GM23338 (cell line): ENCODE data around the gene POLR3A. TPM values are rescaled to one million over a fixed set of nuclear protein-coding genes. Genes with fewer than 3 reads are reported as not detected.

Source experiments
- ATAC-seq: fragments of 200-7000 bp; cut with Tn5 transposase; 3 replicates; pipeline ENCODE4 v1.9.1; 2020
- DNase-seq: peaks from one replicate; pipeline ENCODE4 v3.0.0-alpha.2; 2015; ENCODE audit warnings: low spot score
- H2AFZ ChIP-seq: fragments of 200-600 bp; sonication (generic); 2 replicates; pipeline ENCODE4 v1.8.0; 2016; ENCODE audit warnings: antibody characterized with exemption, mild to moderate bottlenecking, moderate library complexity
- H3F3A ChIP-seq: fragments of 200-600 bp; sonication (generic); replicated peaks from 2 replicates; pipeline ENCODE4 v1.8.0; 2017; ENCODE audit warnings: antibody characterized with exemption, mixed run types, low read depth
- H3K27ac ChIP-seq: fragments of 200-600 bp; sonication (generic); 2 replicates; pipeline ENCODE4 v1.6.1; 2016; ENCODE audit warnings: low read depth
- H3K27me3 ChIP-seq: fragments of 200-600 bp; sonication (generic); 2 replicates; pipeline ENCODE4 v1.8.0; 2016; ENCODE audit warnings: mild to moderate bottlenecking, mixed run types, moderate library complexity; ENCODE audit not compliant: insufficient read depth
- H3K36me3 ChIP-seq: fragments of 200-600 bp; sonication (generic); 2 replicates; pipeline ENCODE4 v1.8.0; 2016; ENCODE audit warnings: mild to moderate bottlenecking; ENCODE audit not compliant: insufficient read depth
- H3K4me1 ChIP-seq: fragments of 200-600 bp; sonication (generic); 2 replicates; pipeline ENCODE4 v1.8.0; 2016; ENCODE audit warnings: mild to moderate bottlenecking, moderate library complexity; ENCODE audit not compliant: insufficient read depth
- H3K4me2 ChIP-seq: fragments of 200-600 bp; sonication (generic); 2 replicates; pipeline ENCODE4 v1.7.1; 2017; ENCODE audit warnings: mixed run types
- H3K4me3 ChIP-seq: fragments of 200-600 bp; sonication (generic); 2 replicates; pipeline ENCODE4 v1.6.1; 2016; ENCODE audit warnings: mixed run types
- H3K79me2 ChIP-seq: fragments of 200-600 bp; sonication (generic); replicated peaks from 2 replicates; pipeline ENCODE4 v1.8.0; 2017; ENCODE audit warnings: mild to moderate bottlenecking; ENCODE audit not compliant: insufficient read depth
- H3K9me2 ChIP-seq: fragments of 200-600 bp; sonication (generic); 2 replicates; pipeline ENCODE4 v1.8.0; 2017; ENCODE audit not compliant: insufficient read depth
- H4K20me1 ChIP-seq: fragments of 200-600 bp; sonication (generic); replicated peaks from 2 replicates; pipeline ENCODE4 v1.8.0; 2017; ENCODE audit warnings: mild to moderate bottlenecking; ENCODE audit not compliant: insufficient read depth
- H3K27ac Mint-ChIP-seq: 2 replicates; pipeline ENCODE4 v1.8.0; 2020; ENCODE audit warnings: inconsistent platforms, mild to moderate bottlenecking, moderate library complexity, mixed read lengths
- H3K27me3 Mint-ChIP-seq: 3 replicates; pipeline ENCODE4 v1.8.0; 2022; ENCODE audit warnings: low read depth, mild to moderate bottlenecking, moderate library complexity, mixed read lengths, inconsistent platforms; ENCODE audit not compliant: insufficient read depth, poor library complexity
- H3K36me3 Mint-ChIP-seq: 3 replicates; pipeline ENCODE4 v1.8.0; 2021; ENCODE audit warnings: low read depth, mild to moderate bottlenecking, inconsistent platforms, moderate library complexity, mixed read lengths
- H3K4me1 Mint-ChIP-seq: 3 replicates; pipeline ENCODE4 v1.8.0; 2020; ENCODE audit warnings: mild to moderate bottlenecking, inconsistent platforms, mixed read lengths
- H3K4me3 Mint-ChIP-seq: 3 replicates; pipeline ENCODE4 v1.8.0; 2021; ENCODE audit warnings: moderate library complexity, mild to moderate bottlenecking, inconsistent platforms, mixed read lengths
- H3K9me3 Mint-ChIP-seq: 3 replicates; pipeline ENCODE4 v1.8.0; 2020; ENCODE audit warnings: moderate library complexity, mild to moderate bottlenecking, inconsistent platforms, mixed read lengths
- CREB1 ChIP-seq: fragments of 250-450 bp; sonication (Bioruptor Pico); IDR thresholded peaks from 2 replicates; pipeline ENCODE4 v1.5.0; 2020; ENCODE audit warnings: low read depth, mild to moderate bottlenecking, moderate library complexity
- CTCF ChIP-seq, 2 experiments: fragments of 200-600 bp in 1 of 2; sonication (generic) in 1 of 2; conservative IDR thresholded peaks; 2 replicates each; pipeline versions ENCODE4 v1.5.1 to v1.6.1; 2016 to 2017; ENCODE audit warnings: antibody characterized with exemption in 2 of 2, low read depth in 2 of 2, mild to moderate bottlenecking in 2 of 2, moderate library complexity in 1 of 2
- ETS1 ChIP-seq: IDR thresholded peaks from 2 replicates; pipeline ENCODE4 v1.6.1; 2016; ENCODE audit warnings: antibody characterized with exemption
- EZH2phosphoT487 ChIP-seq: fragments of 200-600 bp; sonication (generic); IDR thresholded peaks from one replicate; pipeline ENCODE4 v1.8.1; 2018; ENCODE audit warnings: antibody characterized with exemption; ENCODE audit not compliant: unreplicated experiment
- JUNB ChIP-seq: IDR thresholded peaks from one replicate; pipeline ENCODE4 v1.6.1; 2016; ENCODE audit warnings: antibody characterized with exemption; ENCODE audit not compliant: unreplicated experiment
- NANOG ChIP-seq: IDR thresholded peaks from 2 replicates; pipeline ENCODE4 v1.6.1; 2016; ENCODE audit warnings: antibody characterized with exemption, borderline replicate concordance
- POLR2AphosphoS5 ChIP-seq: IDR thresholded peaks from 2 replicates; pipeline ENCODE4 v1.6.1; 2016; ENCODE audit warnings: antibody characterized with exemption, low read depth
- REST ChIP-seq: IDR thresholded peaks from one replicate; pipeline ENCODE4 v1.6.1; 2018; ENCODE audit warnings: antibody characterized with exemption; ENCODE audit not compliant: unreplicated experiment
- STAT1 ChIP-seq: IDR thresholded peaks from one replicate; pipeline ENCODE4 v1.6.1; 2016; ENCODE audit warnings: antibody characterized with exemption; ENCODE audit not compliant: unreplicated experiment
- ZNF114 ChIP-seq: fragments of 250-450 bp; sonication (Bioruptor Pico); IDR thresholded peaks from 2 replicates; pipeline ENCODE4 v1.5.0; 2020; ENCODE audit warnings: mild to moderate bottlenecking, moderate library complexity
- ZNF331 ChIP-seq: fragments of 250-450 bp; sonication (Bioruptor Pico); IDR thresholded peaks from 2 replicates; pipeline ENCODE4 v1.5.0; 2020; ENCODE audit warnings: low read depth, mild to moderate bottlenecking, moderate library complexity
- ZNF462 ChIP-seq: fragments of 250-450 bp; sonication (Bioruptor Pico); IDR thresholded peaks from 2 replicates; pipeline ENCODE4 v1.5.0; 2020; ENCODE audit warnings: mild to moderate bottlenecking, moderate library complexity
- polyA plus RNA-seq: library from polyadenylated mRNA; unstranded; fragments of >200 nt; fragmentation: Nextera tagmentation; extraction: Ambion mirVana; gene quantifications from 2 replicates; pipeline ENCODE4 v1.2.1, GENCODE V29; 2016
- total RNA-seq: library from RNA; depleted of rRNA; stranded (reverse); fragments of >200 nt; shearing (Covaris generic); gene quantifications from 2 replicates; pipeline ENCODE4 v1.2.3, GENCODE V29; 2014

Gene POLR3A
- total and polyA plus RNA-seq, 2 experiments from 2014 or later: 11.6 to 35.5 TPM

GRCh38 chr10:78021201-78021600, 8.1 kb downstream of the POLR3A start:
- 0 out of 2 replicates have a peak, but pooled peaks cover 2% of the 10 kb centered on the region for H3F3A ChIP-seq
- H3K9me2 ChIP-seq: no peaks in the 10 kb centered on the region
- no peak overlapping the region for H3K4me2 ChIP-seq
- H3K4me3 Mint-ChIP-seq: no peak overlapping the region
- H3K79me2 ChIP-seq: no peaks in the 10 kb centered on the region; the same call in 1 of the 2 replicates
- no peak overlapping the region for H3K4me3 ChIP-seq
- no peaks in the 10 kb centered on the region for H3K4me1 Mint-ChIP-seq
- H3K4me1 ChIP-seq: no peaks in the 10 kb centered on the region
- TF ChIP-seq CTCF (conservative IDR thresholded peaks at IDR 0.05; ENCODE audit: low read depth in 2 of 2) (no peak), ZNF114 (CRISPR knock-in tag) (no peak), STAT1 (no peak), CREB1 (no peak), POLR2AphosphoS5 (no peak), ZNF462 (CRISPR knock-in tag) (no peak), EZH2phosphoT487 (no peak), ETS1 (no peak), JUNB (no peak), ZNF331 (no peak), REST (no peak), NANOG (no peak)
- H3K36me3 Mint-ChIP-seq: peaks cover 95% of the 10 kb centered on the region
- peaks cover 97% of the 10 kb centered on the region for H3K36me3 ChIP-seq
- DNase-seq (no peak), ATAC-seq (no peak)
- no peak overlapping the region for H2AFZ ChIP-seq
- H3K27me3 Mint-ChIP-seq: peaks cover 2% of the 10 kb centered on the region
- H4K20me1 ChIP-seq: peaks cover 11% of the 10 kb centered on the region
- H3K27ac Mint-ChIP-seq: no peak overlapping the region
- no peak overlapping the region for H3K27ac ChIP-seq
- H3K27me3 ChIP-seq: no peaks in the 10 kb centered on the region
- H3K9me3 Mint-ChIP-seq: no peaks in the 10 kb centered on the region
